Neuronal stem cell (in vitro differentiated cells): ENCODE measurements around the gene VSTM4.

Experiments used
- DNase-seq: peaks from one replicate; pipeline ENCODE4 v3.0.0-alpha.2; 2013; ENCODE audit warnings: low spot score
- H2AFZ ChIP-seq: one replicate; pipeline ENCODE4 v1.6.1; 2013; ENCODE audit warnings: mild to moderate bottlenecking, low read length, inconsistent platforms
- H2AK5ac ChIP-seq: 2 replicates; pipeline ENCODE4 v1.6.1; 2013; ENCODE audit warnings: low read depth, mild to moderate bottlenecking, inconsistent platforms, low read length, moderate library complexity, mixed read lengths
- H2BK120ac ChIP-seq: 2 replicates; pipeline ENCODE4 v1.6.1; 2013; ENCODE audit warnings: low read depth, mild to moderate bottlenecking, inconsistent platforms, low read length, moderate library complexity, mixed read lengths
- H2BK12ac ChIP-seq: one replicate; pipeline ENCODE4 v1.6.1; 2013; ENCODE audit warnings: low read length, inconsistent platforms
- H2BK15ac ChIP-seq: 2 replicates; pipeline ENCODE4 v1.6.1; 2013; ENCODE audit warnings: mild to moderate bottlenecking, low read length, inconsistent platforms, mixed read lengths
- H2BK5ac ChIP-seq: one replicate; pipeline ENCODE4 v1.6.1; 2013; ENCODE audit warnings: inconsistent platforms, mild to moderate bottlenecking, low read length, moderate library complexity
- H3K14ac ChIP-seq: one replicate; pipeline ENCODE4 v1.6.1; 2013; ENCODE audit warnings: low read length, inconsistent platforms
- H3K18ac ChIP-seq: 2 replicates; pipeline ENCODE4 v1.6.1; 2013; ENCODE audit warnings: low read length, inconsistent platforms
- H3K23ac ChIP-seq: 2 replicates; pipeline ENCODE4 v1.6.1; 2013; ENCODE audit warnings: low read depth, mild to moderate bottlenecking, mixed read lengths, low read length, inconsistent platforms; ENCODE audit not compliant: poor library complexity
- H3K27ac ChIP-seq: replicated peaks from 3 replicates; pipeline ENCODE4 v1.5.1; 2013; ENCODE audit warnings: low read length, inconsistent platforms
- H3K27me3 ChIP-seq, 3 experiments: 2 replicates each; pipeline ENCODE4 v1.6.1; 2013; ENCODE audit warnings: low read length in 3 of 3, mild to moderate bottlenecking in 2 of 3, inconsistent platforms in 1 of 3, low read depth in 1 of 3, mixed read lengths in 1 of 3, moderate library complexity in 1 of 3; ENCODE audit not compliant: control insufficient read depth in 3 of 3, insufficient read depth in 3 of 3
- H3K36me3 ChIP-seq, 2 donors: replicated peaks in 1 of 2; 2 replicates each; pipeline ENCODE4 v1.6.1; 2013; ENCODE audit warnings: low read length in 2 of 2; ENCODE audit not compliant: control insufficient read depth in 2 of 2, insufficient read depth in 2 of 2
- H3K4ac ChIP-seq: 2 replicates; pipeline ENCODE4 v1.6.1; 2013; ENCODE audit warnings: inconsistent platforms, mild to moderate bottlenecking, low read length, moderate library complexity
- H3K4me1 ChIP-seq, 2 donors: 1 replicate in 1 of 2; 2 replicates in 1 of 2; pipeline ENCODE4 v1.6.1; 2013; ENCODE audit warnings: low read length in 2 of 2, low read depth in 1 of 2; ENCODE audit not compliant: control insufficient read depth in 2 of 2, insufficient read depth in 1 of 2
- H3K4me2 ChIP-seq: one replicate; pipeline ENCODE4 v1.6.1; 2013; ENCODE audit warnings: mild to moderate bottlenecking, low read length, inconsistent platforms; ENCODE audit not compliant: insufficient read depth, poor library complexity, severe bottlenecking
- H3K4me3 ChIP-seq, 2 donors: 2 replicates each; pipeline ENCODE4 v1.5.1; 2013; ENCODE audit warnings: low read length in 2 of 2, mild to moderate bottlenecking in 2 of 2, inconsistent platforms in 1 of 2, moderate library complexity in 1 of 2
- H3K79me1 ChIP-seq: one replicate; pipeline ENCODE4 v1.6.1; 2013; ENCODE audit warnings: low read depth, mild to moderate bottlenecking, inconsistent platforms, low read length, moderate library complexity
- H3K9ac ChIP-seq: one replicate; pipeline ENCODE4 v1.6.1; 2013; ENCODE audit warnings: mild to moderate bottlenecking, low read depth, low read length, inconsistent platforms; ENCODE audit not compliant: poor library complexity
- H3K9me3 ChIP-seq, 2 donors: replicated peaks in 1 of 2; 2 replicates each; pipeline versions ENCODE3 to v1.6.1; 2013; ENCODE audit warnings: low read length in 2 of 2, mild to moderate bottlenecking in 2 of 2, inconsistent platforms in 1 of 2, low read depth in 1 of 2, mixed read lengths in 1 of 2, moderate library complexity in 1 of 2; ENCODE audit not compliant: control insufficient read depth in 2 of 2, insufficient read depth in 1 of 2
- H4K8ac ChIP-seq: one replicate; pipeline ENCODE4 v1.6.1; 2013; ENCODE audit warnings: low read depth, mild to moderate bottlenecking, inconsistent platforms, low read length, moderate library complexity
- H4K91ac ChIP-seq: one replicate; pipeline ENCODE4 v1.6.1; 2013; ENCODE audit warnings: low read length, low read depth, mild to moderate bottlenecking, inconsistent platforms; ENCODE audit not compliant: poor library complexity
- WGBS, 2 donors: extraction: QIAGEN DNeasy Blood & Tissue Kit; methylation state at CpG; one replicate each; pipeline ENCODE4 v1.1.7; 2013; ENCODE audit warnings: missing lambda C conversion rate in 2 of 2, mixed read lengths in 1 of 2; ENCODE audit not compliant: insufficient read length in 2 of 2, insufficient replicate concordance in 1 of 2; ENCODE audit errors: extremely low coverage in 2 of 2; 5-methylcytosine and 5-hydroxymethylcytosine counted together

The VSTM4 gene

DNA sequence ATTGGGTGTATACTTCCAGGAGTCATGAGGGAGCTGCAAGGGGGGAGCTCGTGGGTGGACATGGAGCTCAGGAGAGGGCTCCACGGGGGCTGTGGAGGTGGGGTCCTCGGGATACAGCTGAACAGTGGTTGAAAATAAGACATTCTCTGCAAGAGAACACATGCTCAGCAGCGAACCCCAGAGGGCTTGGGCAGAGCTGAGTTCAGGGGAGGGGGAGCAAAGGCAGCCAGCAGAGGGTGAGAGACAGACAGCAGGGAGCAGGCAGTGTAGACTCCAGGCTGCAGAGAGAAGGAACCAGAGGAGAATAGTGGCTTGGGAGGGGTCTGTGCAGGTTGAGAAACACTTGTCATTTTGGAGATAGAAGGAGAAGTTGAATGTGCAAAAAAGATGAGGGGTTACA is 102.7 kb downstream of the VSTM4 start:
- H2AK5ac ChIP-seq, result no peak overlapping the region
- no CpG with 5 or more reads among the region's 4 CpGs for WGBS, 2 donors
- H2BK15ac ChIP-seq, result no peak overlapping the region
- no peak overlapping the region for H4K8ac ChIP-seq
- H2BK120ac ChIP-seq, result no peak overlapping the region
- H3K23ac ChIP-seq, result no peak overlapping the region
- H3K4ac ChIP-seq, result no peak overlapping the region
- H3K27ac ChIP-seq, result no peak overlapping the region
- peaks cover 0 to 5% of the 10 kb centered on the region in 2 donors for H3K4me1 ChIP-seq
- H3K14ac ChIP-seq, result no peak overlapping the region
- no peak overlapping the region for H2AFZ ChIP-seq
- no peaks in the 10 kb centered on the region for H3K27me3 ChIP-seq
- no peak overlapping the region for H2BK5ac ChIP-seq
- no peak overlapping the region for H3K4me3 ChIP-seq
- no peak overlapping the region for H3K4me2 ChIP-seq
- H3K36me3 ChIP-seq, result no peaks in the 10 kb centered on the region
- no peak overlapping the region for H3K18ac ChIP-seq
- H3K9me3 ChIP-seq, result no peaks in the 10 kb centered on the region
- H2BK12ac ChIP-seq, result no peak overlapping the region
- H4K91ac ChIP-seq, result no peak overlapping the region
- no peak for DNase-seq
- no peaks in the 10 kb centered on the region for H3K79me1 ChIP-seq
- no peak overlapping the region for H3K9ac ChIP-seq

DNA sequence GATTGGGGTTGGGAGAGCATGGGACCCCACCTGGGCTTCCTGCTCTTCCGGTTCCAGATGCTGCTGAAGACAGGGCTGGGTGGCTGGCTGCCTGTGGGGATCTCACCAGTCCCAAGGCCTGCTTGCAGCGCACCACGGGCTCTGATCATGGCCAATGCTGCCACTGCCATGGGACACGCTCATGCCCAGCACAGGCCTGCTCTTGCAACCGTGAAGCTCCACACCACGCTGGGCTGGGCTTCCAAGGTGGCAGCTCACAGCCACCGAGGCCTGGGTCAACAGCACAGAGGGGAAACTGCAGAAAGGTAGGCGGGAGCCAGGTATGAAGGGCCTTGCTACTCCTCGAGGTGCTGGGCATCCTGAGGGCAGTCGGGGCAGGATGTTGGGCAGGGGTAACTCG is 103.6 kb downstream of the VSTM4 start:
- no peak for DNase-seq
- Histone ChIP-seq H3K27me3 (no peaks in the 10 kb centered on the region), H3K9me3 (no peaks in the 10 kb centered on the region), H3K4me3 (peak overlapping the region in 1 of 2 donors; percentile 63), H2BK5ac (no peak overlapping the region), H3K9ac (no peak overlapping the region), H2BK120ac (no peak overlapping the region), H3K23ac (no peak overlapping the region), H3K79me1 (no peaks in the 10 kb centered on the region), H3K4me2 (no peak overlapping the region), H2BK15ac (no peak overlapping the region), H3K4me1 (peaks cover 0 to 5% of the 10 kb centered on the region in 2 donors), H2AK5ac (peak overlapping the region; percentile 8), H3K36me3 (no peaks in the 10 kb centered on the region), H3K27ac (no peak overlapping the region), H3K4ac (no peak overlapping the region), H3K14ac (peak overlapping the region; percentile 17), H4K8ac (no peak overlapping the region), H2AFZ (no peak overlapping the region), H2BK12ac (no peak overlapping the region), H4K91ac (no peak overlapping the region), H3K18ac (peak overlapping the region; percentile 51)
- no CpG with 5 or more reads among the region's 11 CpGs for WGBS, 2 donors

DNA sequence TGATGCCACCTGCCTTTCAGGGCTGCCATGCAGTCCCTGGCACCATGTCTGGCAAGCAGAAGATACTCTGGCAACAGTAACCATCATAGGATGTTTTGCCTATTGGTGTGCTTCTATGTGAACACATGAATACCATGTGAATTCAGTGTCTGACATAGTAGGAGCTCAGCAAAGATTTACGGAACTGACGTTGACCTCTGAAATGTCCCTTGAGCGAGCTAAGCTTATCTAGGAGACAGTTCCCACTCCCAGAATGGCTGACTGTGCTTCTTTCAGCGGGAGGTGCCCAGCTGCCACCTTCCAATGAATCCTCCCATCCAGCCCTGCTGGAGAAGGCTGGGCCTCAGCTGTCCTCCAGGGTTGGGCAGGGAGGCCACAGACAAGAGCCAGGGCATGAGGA is 104.5 kb downstream of the VSTM4 start:
- WGBS, 2 donors, result no CpG with 5 or more reads among the region's 4 CpGs
- Histone ChIP-seq H3K79me1 (no peaks in the 10 kb centered on the region), H3K27me3 (no peaks in the 10 kb centered on the region)

DNA sequence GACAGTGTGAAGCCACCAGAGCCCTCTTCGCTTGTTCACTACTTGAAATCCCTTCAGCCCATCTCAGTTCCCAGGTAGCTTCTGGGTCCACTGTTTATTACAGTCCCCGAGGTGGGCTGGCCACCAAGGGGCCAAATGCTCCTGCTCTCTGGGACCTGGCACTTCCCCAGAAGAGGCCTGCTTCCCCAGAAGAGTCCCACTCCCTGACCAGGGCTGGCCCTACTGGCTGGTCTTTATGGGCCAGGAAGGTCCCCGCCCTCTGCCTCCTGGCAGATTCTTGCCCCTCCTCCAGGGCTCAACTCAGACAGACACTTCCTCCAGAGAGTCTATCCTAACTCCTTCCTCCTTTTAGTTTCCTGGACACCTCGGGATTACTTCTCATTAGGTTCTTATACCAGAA is 105.0 kb downstream of the VSTM4 start:
- Histone ChIP-seq H2BK120ac (no peak overlapping the region), H3K36me3 (no peaks in the 10 kb centered on the region), H3K27me3 (no peaks in the 10 kb centered on the region), H3K9me3 (no peaks in the 10 kb centered on the region), H2AK5ac (no peak overlapping the region), H3K23ac (no peak overlapping the region), H3K9ac (no peak overlapping the region), H2BK15ac (no peak overlapping the region), H3K4me2 (no peak overlapping the region), H3K27ac (no peak overlapping the region), H4K91ac (no peak overlapping the region), H3K4me1 (peaks cover 0 to 5% of the 10 kb centered on the region in 2 donors), H2BK12ac (no peak overlapping the region), H2AFZ (no peak overlapping the region), H3K14ac (no peak overlapping the region), H4K8ac (no peak overlapping the region), H3K4me3 (no peak overlapping the region), H3K18ac (no peak overlapping the region), H3K4ac (no peak overlapping the region), H2BK5ac (no peak overlapping the region), H3K79me1 (no peaks in the 10 kb centered on the region)
- no peak for DNase-seq
- no CpG with 5 or more reads among the region's 4 CpGs for WGBS, 2 donors

More for the DNA sequence above, 104.5 kb downstream of the VSTM4 start:
- Histone ChIP-seq H3K36me3 (no peaks in the 10 kb centered on the region), H2BK12ac (no peak overlapping the region), H3K14ac (no peak overlapping the region), H3K23ac (peak overlapping the region; percentile 12), H3K4me2 (no peak overlapping the region), H2AK5ac (no peak overlapping the region), H3K18ac (no peak overlapping the region), H4K91ac (no peak overlapping the region), H3K9me3 (no peaks in the 10 kb centered on the region), H2BK5ac (no peak overlapping the region), H2AFZ (no peak overlapping the region), H2BK15ac (no peak overlapping the region), H4K8ac (no peak overlapping the region), H2BK120ac (no peak overlapping the region), H3K9ac (no peak overlapping the region), H3K27ac (no peak overlapping the region), H3K4me1 (peaks cover 0 to 5% of the 10 kb centered on the region in 2 donors), H3K4me3 (no peak overlapping the region), H3K4ac (no peak overlapping the region)
- no peak for DNase-seq
